Measurements from ENCODE around the gene NRG3.

Gene NRG3

DNA sequence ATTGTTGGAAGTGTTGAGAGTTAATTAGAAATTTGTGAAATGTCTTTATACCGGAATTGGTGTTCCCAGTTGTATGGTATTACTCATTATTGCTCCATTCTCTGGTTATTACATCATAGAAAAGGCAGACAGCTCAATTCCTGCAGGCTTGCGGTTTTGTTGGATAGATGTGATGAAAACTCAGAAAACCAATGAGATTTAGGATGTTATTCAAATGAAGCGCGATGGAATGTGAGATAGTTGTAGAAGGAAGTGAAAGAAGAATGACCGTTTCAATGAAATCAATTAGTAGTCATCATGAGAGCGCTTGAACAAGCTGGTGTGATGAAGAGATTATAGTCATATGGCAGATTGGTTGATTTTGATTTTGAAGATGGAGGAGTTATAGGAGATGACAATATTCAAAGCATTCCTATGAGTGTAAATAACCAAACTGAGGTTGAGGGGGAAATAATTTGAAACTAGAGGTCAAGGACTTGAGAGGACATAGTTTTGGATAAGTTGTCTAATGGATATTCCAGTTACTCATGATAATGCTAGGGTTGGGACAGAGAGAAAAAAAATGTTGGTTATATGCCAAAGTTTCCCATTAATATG lies 991.5 kb downstream of the NRG3 start:
- no peak for DNase-seq

DNA sequence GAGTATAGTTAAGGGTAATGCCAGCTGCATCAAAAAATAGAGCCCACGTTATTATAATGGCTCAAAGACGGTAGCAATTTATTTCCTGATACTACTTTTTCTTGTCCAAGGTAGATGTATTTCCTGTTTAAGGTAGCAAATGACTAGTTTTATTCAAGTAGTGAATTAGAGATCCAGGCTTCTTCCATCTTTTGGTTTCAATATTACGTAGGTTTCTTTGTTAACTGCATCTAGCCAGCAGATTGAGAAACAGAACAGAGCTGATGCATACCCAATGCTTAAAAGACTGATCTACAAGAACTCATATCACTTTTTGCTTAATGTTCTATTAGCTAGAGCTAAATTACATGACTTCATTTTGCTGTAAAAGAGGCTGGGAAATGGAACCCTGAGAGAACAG lies 992.1 kb downstream of the NRG3 start:
- DNase-seq = no peak

DNA sequence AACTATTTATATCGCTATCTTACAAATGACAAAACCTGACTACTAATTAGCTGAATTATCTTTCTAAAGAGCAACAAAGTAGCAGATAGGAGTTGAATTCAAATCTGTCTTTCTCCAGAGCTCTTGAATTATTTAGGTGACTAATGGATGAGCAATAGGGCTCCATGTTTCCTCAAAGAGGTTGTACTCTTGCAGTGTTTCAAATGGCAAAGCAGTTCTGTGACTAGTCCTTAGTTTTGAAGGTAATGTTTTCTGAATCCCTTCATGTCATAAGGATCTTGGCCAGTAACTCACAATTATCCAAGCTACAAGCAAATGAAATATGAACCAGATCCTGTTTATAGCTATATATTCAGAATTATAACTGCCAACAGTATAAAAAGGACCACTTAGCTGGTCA lies 999.7 kb downstream of the NRG3 start:
- DNase-seq = no peak

DNA sequence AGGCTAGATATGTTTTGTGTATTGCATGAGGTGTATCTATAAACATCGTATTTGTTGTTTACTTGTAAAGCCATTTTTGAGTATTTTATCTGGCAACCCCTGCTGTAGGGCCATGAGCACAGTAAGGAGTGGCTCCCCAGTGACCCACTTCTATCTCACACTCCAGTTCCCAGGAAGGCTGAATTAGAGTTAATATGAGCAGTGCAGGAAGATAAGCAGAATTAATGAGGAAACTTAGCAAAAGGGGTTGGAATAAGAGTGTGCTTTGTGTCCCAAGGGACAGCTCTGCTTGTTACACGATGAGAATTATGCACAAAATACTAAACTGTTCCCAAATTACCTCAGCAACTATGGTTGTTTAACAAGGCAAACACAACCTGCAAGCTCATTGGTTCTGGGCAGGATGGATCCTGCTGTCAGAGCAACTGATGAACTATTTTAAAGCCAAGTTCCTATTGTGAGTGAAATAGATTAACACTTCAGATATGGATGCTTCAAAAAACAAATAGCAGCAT lies 1005.8 kb downstream of the NRG3 start:
- DNase-seq = no peak

DNA sequence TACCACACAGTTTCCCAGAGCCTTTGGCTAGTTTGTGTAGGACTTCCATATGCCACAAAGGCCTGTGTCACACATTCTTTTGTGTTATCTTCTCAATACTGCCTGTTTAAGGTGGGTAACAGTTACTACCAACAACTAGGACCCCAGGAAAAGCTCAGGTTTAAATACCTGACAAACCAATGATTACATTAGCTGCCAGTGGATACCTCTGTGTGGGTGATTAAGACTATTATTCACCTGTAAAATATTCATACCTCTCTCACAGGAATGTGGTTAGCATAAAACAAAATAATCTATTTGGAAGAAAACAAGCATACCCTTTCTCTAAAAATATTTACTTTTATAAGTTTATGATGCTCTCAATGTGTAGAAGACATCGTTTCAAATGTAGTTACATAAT lies 1007.7 kb downstream of the NRG3 start:
- DNase-seq = no peak

DNA sequence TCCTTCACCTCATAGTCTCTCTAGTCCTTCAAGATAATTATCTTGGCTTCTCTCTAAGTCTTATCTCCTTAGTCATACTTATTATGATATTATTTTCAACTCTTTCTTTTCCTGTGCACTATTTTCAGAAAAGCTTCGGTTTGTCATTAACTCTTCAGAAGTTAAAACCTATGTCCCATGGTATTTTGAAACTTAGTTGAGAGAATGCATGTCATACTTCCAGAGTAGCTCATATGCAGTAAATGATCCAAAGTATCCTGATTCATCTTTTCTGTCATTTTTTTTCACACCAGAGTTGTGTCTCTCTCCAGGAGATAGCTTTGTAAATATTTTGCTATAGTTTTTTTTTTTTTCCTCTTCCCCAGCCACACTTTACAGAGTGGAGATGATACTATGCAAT lies 1008.6 kb downstream of the NRG3 start:
- no peak for DNase-seq

DNA sequence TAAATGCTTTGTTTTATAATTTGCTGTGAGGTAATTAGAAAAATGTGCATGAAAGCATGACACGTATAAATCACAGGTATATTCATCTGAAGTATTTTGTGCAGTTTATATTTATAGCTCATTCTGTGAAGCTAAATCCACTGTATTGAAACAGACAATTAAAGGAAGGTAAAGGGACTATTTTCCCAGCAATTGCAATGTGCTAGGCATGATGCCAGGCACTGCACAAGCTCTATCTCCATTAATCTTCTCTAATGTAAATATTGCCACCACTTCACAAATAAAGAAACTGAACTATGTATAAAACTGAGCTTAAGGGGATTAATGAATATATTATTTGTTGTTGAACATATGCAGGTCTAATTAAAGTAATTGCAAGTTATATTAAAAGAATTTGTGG lies 1012.5 kb downstream of the NRG3 start:
- DNase-seq = no peak

DNA sequence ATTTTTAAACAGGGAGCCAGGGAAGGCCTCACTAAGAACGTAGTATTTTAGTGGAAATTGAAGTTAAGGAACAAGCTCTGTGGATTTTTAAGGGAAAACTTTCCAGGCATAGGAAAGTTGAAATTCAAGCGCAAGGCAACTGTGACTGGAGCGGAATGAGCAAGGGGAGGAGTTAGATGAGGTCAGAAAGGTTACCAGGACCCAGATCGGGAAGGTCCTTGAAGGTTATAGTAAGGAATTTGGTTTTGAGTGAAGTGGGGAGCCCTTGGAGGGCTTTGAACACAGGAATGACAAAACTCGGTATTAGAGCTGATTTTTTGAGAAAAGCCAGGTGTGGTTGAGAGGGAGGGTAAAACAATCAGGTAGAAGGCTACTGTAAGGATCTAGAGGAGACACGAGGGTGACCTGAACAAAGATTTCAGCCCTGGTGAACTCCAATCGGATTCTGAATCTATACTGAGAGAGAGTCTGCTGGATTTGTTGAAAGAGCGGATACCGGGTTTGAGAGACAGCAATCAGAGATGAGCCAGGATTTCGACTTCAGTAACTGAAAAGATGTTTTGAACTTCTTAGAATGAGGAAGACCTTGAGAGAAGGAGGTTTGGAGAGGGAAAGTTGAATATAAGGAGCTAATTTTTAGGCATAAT lies 1013.9 kb downstream of the NRG3 start:
- no peak for DNase-seq

DNA sequence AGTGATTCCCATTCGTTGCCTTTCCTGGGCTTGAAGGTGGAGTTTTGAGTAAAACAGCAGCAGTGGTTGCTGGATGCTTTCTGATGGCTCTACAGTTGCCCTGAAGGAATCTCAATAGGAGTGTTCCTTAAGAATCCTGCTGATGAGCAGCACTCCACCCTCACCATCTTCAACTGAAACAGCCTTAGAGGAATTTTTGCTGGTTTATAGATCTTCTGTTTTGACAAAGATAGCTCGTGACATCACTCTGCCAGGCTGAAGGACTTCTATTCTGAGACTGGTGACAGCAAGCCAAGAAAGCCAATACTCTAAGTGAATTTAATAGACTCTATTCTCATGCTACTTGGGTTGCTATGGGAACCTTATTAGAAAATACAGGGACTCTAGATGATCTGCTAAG lies 1014.7 kb downstream of the NRG3 start:
- DNase-seq = no peak

DNA sequence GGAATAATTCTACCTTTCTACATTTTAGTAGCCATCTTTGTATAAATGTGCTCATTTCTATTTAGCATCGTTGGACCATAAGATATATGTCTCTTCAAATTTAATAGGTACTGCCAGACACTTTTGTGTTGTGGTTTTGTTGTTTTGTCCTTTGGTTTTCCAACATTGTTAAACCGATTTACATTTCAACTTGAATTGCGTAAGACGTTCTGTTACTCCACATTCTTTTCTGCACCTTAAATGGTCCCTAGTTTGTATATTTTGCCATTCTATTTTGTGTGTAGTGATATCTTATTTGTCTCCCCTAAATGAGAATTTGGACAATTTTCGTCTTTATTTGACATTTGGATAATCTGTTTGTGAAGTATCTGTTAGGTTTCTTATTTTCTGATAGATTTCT lies 1015.6 kb downstream of the NRG3 start:
- no peak for DNase-seq

DNA sequence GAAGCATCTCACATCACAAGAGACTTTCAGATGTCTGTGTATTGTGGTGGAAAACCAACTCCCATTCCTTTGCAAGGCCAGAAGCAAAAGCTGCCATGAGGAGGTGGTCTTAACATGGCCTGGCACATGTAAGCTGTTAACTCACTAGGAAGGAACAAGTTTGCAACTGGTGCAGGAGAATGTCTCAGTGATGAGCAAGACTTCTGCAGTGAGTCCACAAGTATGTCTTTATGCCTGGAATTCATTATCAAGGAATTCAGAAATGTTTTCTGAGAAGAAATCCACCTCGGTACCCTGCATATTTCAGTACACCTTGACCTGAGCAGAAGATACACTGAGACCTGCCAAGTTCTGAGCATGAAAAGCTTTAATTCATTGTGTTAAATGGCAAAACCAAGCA lies 1033.1 kb downstream of the NRG3 start:
- no peak for DNase-seq

DNA sequence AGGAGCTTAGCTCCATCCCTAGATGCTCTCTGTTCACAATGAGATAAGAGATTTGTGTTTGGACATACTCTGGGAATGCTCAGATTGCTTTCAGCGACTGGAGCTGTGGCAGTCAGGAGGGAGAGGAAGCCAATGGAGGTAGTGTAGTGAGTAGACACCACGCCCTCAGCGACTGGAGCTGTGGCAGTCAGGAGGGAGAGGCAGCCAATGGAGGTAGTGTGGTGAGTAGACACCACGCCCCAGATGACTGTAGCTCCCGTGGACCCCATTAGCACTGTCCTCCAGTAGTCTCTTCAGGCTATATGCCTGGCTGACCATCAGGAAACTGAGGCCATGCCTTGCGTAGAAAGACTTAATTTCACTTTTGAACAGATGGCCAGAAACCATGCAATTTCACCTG lies 1033.8 kb downstream of the NRG3 start:
- no peak for DNase-seq

DNA sequence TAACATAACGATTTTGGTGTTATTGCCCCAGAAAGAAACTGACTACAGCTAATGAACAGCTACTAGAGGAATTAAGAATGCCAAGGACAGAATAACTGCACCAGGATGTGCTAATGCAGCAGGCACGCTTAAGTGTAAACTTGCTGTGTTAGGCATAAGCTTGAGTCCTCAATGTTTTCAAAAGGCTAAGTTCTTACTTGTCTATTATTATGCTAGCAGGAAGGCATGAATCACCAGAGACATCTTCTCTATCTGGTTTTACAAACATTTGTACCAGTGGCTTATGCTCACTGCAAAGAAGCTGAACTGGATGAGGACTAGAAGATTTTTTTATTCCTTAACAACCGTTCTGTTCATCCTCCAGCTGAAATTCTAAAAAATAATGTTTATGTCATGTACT lies 1035.3 kb downstream of the NRG3 start:
- no peak for DNase-seq

DNA sequence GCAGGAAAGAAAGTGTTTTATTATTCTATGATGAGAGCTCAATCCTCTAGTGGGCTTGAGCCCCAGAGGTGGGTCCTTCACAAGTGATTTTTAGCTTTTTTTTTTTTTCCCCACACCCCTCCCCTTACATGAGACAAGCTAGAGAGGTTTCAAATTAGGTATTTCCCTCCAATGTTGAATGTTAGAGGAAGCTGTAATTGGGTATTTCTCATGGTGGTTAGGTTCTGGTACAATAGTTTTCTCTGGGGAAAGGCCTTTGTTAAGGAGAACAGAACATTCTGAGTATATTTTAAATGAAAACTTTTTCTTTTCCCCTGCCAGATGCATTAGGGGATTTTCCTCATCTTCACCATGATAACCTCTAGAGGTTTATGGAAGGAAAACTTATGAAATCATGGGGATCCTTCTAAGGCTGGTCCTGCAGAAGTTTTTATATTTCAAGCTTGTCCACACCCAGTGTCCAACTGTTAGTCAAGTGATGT lies 1039.7 kb downstream of the NRG3 start:
- no peak for DNase-seq

DNA sequence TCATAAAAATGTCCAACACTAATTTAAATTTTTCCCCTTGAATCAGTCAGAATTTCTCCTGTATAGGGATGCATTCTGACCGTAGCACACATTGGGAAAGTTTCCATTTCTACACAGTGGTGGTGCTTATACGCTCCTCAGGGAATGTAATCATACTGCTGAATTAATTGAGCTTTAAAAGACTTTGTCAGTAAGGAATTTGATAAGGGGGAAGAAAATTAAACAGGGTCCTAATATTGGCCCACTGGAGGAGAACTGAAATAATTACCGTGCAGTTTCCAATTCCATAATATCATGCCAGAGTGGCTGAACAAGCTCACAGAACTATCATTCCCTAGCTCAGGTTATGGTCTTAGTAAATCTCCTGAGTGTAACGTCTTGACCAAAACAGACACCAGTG lies 1041.9 kb downstream of the NRG3 start:
- no peak for DNase-seq

DNA sequence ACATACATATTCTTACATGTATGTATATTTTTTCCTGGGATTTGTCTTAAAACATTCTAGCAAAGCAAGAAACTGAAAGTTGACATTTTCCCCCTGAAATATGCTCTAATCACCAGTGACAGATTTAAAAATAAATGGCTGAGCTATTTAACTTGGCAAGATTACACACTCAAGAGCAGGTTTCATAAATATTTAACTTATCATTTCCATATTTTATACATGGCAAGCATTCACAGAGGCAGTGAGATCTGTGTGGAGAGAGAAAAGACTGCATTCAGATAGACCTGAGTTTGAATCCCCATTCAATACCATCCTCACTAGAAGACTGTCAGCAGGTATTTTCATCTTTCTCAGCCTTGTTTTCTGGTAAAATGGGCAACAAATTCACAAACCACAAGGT lies 1043.0 kb downstream of the NRG3 start:
- no peak for DNase-seq

DNA sequence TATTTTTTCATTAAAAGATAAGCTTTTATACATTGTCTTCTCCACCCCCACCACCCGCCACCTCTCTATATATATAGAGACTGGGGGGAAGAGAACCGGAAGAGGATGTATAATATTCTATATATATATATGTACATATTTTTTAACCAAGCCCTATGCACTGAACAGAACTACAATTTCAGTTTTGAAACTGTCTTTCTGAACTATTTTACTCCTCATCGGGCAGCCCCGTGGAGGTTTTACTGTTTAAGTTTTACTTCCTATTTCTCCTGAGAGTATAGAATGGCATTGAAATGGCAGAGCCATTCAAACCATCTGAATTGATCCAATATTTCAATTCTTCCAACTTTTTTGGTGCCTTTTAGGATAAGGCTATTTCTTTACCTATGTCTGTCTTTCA lies 1047.1 kb downstream of the NRG3 start:
- DNase-seq = no peak

DNA sequence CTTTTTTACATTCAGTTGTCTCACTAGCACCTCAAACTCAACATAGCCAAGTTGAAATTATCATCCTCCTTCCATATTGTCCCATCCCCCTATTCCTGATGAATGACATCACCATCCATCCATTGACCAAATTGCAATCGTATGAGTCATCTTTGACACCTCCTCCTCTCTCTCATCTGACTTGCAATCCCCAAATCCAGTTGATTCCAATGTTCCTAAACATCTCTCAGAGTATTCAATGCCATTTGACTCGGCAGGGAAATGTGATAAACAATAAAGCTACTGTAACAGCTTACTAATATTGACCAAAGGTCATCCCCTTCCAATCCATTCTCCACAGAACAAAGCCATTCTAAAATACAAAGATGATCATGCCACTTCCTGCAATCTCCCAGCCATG lies 1047.8 kb downstream of the NRG3 start:
- no peak for DNase-seq

DNA sequence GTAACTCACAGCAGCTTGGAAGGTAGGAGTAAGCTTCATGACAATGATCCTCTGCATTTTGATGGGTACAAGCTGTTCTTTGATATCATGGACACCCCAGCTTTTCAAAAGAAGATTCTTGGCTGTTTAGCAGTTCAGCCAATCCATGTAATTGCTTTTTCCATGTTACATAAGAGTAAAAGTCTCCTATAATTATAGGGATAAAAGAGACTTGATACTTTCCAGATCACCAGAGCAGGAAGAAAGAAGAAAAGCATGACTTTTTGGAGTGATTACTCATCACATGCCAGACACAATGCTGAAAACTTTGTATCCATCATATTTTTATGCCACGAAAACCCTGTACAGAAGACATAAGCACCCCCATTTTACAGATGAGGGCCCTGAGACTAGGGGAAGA lies 1049.7 kb downstream of the NRG3 start:
- DNase-seq = no peak

DNA sequence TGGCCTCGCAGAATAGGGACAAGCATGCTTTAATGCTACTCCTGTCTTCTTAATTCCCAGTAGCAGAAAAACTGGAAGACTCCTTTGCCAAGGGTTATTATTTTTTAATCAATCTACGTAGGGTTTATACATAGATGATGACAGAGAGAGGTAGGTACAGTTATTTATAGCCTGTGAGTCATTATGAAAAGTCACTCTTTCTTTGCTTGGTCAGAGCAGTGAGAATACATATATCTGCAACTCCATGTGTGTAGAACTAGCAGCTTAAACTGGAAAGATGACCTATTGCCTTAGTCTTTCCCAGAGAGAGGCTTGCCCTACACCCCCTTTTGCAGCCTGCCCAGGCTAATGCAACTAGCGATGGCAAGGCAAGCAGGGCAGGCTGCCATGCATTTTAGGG lies 1050.6 kb downstream of the NRG3 start:
- no peak for DNase-seq

DNA sequence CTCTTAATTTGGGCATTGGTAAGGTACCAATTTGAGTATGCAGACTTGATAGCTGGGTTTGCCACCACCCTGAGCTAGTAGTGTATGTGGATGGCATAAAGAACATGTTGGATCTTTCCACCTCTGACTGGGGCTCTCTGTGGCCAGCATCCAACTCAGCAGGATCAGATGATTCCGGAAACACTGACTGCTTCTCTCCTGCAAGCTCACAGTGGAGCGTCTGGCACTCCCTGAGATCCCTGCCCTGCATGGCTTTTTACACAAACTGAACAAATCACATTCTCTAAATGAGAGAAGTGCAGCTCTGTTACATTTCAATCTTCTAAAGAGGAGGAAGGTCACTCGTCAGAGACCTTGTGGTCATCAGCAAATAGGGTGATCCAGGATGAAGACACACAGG lies 1057.5 kb downstream of the NRG3 start:
- DNase-seq = no peak

DNA sequence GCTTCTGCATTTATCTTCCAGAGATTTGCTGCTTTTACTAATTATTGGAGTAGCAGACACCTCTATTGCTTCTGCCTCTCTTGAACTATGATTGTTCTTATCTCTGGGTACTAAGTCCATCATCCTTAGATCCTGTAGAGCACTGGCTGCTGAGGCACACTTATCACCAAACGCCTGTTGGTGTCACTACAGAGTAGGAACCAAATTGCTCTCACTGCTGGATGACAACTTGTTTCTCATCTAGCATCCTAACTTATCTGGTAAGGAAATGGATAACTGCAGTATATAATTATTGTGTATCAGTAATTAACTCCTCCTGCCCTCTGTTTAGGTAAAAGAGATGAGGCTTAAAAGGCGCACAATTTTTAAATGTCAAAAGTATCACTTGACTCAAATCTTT lies 1059.4 kb downstream of the NRG3 start:
- no peak for DNase-seq

DNA sequence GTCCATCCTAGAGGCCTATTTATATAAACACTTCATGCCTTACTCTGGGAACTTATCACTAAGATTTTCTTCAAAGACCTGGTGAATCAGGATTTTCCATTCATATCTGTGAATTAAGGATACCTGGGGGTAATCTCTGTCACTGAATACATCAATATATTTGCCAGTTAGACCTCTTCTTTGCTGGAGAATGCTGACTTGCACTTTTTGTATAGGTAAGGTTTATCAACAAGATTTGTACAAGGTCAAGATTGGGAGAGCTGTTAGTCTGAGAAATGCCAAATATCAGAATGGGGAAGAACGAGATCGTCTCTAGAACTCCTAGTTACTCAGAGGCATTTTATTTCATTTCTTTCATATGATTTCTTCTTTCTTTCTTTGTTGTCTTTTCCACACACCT lies 1060.0 kb downstream of the NRG3 start:
- DNase-seq = no peak

DNA sequence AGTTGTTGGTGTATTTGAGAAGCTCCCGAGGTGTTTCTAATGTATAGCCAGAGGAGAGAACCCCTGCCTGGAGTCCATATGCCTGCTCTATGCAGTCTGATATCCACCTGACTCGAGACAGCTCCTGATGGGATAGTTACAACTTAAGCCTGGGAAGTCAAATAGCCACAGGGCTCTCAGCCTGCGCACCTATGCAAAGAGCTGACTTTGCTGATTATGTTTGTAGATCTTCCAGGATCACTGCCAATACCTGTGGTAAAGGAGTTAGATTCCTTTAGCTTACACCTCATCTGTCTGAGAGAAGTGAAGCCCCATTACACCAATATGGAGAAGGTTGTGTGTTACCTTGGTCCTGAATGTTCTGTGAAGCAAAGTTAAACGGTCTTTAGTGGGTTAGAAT lies 1063.3 kb downstream of the NRG3 start:
- no peak for DNase-seq
